Left renal pelvis (tissue), 4 donors: Measurements from ENCODE around the gene ROR1. TPM values are rescaled to one million over a fixed set of nuclear protein-coding genes. Genes with fewer than 3 reads are reported as not detected.
"Not testable (repeated sequence)": the region's sequence is repeated elsewhere in the genome, so short reads cannot be mapped to it uniquely, and the experiment has no call there.

Source experiments
- DNase-seq, 4 donors: peaks; one replicate each; pipeline ENCODE4 v3.0.0-alpha.2; 2013; ENCODE audit warnings: low read depth in 4 of 4, low spot score in 3 of 4
- polyA plus RNA-seq, 4 donors: library from polyadenylated mRNA; unstranded; fragments of 120-200 nt; gene quantifications; one replicate each; pipeline ENCODE4 v1.2.1, GENCODE V29; 2013; ENCODE audit not compliant: insufficient read length in 4 of 4

Gene ROR1
- polyA plus RNA-seq, 4 donors = 28.2 to 116 (median 39.3) TPM

DNA sequence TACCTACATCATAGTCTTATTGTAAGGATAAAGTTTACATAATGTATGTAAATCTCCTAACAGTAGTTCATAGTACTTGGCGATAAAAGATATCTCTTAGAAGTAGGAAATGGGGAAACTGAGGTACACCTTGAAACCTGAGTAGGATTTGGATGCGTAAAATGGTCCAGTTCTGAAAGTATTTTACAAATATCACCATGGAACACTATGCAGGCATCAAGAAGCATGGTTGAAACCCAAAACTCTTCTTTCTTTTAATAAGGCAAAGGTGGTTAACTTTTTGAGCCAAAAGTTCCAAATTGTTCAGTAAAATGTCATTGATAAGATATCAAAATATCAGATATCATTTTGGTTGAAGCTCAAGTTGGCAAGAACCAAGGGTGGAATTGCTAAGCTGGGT, 46.0 kb downstream of the ROR1 start:
- DNase-seq = no peak

DNA sequence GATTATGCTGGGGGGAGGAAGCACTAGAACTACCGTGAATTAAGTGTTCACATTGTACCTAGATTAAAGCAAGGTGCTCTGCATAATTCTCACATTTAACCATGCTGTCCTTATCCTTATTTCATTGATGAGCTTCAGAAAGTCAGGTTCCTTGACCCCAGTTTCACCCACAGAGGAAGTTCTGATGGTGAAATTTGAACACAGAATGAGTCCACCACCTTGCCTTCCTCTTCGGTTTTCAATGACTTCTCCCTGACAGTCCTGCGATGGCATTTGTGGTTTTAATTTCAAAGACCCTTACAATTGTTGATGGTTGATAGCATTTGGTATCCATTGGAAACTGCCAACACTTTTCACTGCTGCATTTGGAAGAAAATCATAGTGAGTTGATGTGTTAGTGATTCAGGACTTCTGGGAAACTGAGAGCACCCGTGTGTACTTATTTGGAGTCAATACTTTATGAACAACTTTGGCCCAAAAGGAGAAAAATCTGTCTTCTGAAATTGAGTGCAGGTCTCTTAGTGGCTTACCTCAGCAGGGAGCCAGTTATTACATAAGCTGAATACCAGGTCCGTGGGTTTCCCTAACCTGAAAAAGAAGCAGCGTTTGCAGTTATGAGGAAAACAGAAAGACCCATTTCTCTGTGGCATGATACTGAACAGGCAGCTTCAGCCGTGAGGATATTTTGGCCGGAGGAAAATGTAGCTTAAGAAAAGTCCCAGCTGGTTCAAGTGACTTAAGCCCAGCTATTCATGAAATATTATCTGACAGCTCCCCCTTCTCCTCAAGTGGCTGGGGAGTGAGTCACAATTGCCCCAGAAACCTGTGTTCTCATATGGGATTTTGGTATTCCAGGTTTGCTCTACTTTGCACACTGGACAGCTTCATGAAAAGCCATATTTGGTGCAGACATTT, 47.5 kb downstream of the ROR1 start:
- DNase-seq = no peak

DNA sequence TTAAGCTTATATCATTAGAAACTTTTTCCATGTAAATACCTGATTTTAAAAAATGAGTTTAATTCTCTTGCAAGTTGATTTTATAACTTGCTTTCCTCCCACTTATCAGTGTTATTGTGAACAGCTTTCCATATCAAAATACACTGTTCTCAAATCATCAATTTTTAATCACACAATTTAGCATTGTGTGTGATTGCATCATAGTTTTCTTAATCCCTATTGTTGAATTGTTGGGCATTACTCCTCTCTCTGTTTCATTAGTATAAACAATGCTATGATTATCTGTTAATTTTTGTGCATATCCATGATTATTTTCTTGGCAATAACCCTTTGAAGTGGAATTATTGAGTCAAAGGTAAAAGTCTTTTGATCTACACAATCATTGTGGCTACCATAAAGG, 48.7 kb downstream of the ROR1 start:
- no peak for DNase-seq

DNA sequence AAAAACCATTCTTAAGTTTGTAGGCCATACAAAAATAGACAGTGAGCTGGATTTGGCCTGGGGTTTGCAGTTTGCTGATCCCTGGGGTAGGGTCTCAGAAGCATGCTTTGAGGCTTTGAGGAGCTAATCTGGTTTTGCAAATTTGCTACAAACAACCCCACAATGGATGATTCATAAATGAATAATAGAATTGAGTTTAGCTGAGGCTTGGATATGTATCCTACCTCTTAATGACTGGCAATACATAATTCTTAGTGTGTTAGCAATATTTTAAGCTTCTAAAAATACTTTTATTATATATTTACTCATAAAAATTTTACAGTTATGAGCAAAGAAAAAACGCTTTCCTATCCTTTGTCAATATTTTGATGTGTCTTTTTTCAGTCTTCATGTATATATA, 50.6 kb downstream of the ROR1 start:
- DNase-seq = no peak

DNA sequence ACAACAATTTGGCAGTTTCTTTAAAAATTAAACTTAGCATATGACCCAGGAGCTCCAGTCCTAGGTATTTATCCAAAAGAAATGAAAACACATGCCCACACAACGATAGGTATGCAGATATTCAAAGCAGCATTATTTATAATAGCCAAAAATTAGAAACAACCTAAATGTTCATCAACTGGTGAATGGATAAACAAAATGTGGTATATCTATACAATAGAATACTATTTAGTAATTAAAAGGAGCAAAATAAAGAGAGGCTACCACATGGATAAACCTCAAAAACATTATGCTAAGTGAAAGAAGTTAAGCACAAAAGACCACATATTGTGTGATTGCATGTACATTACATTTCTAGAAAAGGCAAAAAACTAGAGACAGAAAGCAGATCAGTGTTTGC, 51.3 kb downstream of the ROR1 start:
- DNase-seq = no peak

DNA sequence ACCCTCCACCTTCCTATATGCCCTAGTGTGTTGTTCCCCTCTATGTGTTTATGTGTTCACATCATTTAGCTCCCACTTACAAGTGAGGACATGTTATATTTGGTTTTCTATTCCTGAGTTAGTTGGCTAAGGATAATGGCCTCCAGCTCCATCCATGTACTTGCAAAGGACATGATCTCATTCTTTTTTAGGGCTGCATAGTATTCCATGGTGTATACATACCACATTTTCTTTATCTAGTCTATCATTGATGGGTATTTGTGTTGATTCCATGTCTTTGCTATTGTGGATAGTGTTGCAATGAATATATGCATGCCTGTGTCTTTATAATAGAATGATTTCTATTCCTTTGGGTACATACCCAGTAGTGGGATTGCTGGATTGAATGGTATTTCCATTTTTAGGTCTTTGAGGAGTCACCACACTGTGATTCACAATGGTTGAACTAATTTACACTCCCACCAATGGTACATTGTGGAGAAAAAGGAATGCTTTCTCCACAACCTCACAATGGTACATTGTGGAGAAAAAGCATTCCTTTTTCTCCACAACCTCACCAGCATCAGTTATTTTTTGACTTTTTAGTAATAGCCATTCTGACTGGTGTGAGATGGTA, 52.5 kb downstream of the ROR1 start:
- not testable (repeated sequence) for DNase-seq

DNA sequence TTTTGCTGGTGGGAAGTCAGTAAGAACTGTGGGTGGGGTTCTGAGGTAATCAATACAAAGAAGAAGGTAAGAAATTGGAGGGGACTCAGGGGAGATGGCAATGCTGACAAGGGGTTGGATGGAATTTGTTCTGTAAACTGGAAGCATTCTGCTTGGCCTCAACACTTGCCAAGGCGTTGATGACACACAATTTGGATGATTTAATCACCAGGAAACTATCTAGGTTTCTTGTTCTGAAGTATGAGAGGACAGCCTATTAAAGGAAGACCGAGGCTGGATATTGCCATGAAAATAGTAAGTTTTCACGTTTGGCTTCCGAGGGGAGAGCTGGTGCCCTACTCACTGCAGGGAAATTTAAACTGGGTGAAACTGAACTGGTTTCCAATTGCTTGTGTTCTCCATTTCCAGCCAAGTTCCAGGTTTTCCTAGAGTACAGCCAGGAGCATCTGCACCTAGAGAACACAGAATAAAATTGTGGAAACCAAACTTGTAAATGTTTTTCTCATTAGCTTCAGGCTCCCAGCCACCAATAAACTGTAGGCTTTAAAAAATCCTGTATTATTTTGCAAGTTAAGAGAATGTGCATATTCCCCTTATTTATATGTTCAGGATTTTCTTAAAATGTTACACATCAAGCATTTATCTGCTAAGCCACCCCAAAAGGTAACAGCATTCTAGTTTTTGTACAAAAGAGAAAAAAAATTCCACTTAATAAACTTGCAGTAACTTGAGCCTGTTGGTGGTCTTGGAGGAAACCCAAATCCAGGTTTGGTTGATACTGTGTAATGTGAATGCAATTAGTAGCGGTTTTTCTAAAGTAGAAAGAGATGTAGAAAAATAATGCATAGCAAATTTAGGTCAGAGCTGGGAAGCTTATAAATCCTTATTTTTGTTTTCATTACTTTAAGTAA, 53.8 kb downstream of the ROR1 start:
- DNase-seq = no peak

DNA sequence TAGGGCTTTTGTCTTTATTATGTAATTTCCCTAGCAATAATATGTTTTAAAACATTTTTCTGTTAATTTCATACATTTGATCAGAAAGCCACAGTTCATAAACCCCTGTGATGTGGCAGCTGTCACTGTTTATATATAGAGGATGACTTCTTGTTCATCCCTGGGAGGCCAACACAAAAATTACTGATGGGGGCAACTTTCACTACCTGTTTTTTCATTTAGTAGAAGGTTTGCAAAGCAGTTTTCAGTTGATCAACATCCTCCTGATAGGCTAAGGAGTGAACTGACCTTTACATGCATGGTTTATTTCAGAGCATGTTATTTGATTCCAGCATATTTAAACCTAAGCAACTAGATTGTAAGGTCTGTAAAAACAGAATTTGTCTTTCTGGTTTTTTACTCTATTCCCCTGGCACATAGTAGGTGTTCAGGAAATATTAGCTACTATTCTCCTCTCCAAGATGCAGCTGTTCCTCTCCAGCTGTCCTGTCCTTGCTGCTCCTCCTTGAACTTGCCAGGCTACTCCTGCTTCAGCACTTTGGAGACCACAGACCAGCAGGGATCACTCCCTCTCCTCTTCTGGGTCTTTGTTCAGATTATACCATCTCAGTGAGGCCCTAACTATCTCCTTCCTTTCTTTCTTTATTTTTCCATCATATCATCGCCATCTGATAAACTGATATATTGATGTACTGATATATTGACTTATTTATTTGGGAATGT, 54.7 kb downstream of the ROR1 start:
- no peak for DNase-seq

DNA sequence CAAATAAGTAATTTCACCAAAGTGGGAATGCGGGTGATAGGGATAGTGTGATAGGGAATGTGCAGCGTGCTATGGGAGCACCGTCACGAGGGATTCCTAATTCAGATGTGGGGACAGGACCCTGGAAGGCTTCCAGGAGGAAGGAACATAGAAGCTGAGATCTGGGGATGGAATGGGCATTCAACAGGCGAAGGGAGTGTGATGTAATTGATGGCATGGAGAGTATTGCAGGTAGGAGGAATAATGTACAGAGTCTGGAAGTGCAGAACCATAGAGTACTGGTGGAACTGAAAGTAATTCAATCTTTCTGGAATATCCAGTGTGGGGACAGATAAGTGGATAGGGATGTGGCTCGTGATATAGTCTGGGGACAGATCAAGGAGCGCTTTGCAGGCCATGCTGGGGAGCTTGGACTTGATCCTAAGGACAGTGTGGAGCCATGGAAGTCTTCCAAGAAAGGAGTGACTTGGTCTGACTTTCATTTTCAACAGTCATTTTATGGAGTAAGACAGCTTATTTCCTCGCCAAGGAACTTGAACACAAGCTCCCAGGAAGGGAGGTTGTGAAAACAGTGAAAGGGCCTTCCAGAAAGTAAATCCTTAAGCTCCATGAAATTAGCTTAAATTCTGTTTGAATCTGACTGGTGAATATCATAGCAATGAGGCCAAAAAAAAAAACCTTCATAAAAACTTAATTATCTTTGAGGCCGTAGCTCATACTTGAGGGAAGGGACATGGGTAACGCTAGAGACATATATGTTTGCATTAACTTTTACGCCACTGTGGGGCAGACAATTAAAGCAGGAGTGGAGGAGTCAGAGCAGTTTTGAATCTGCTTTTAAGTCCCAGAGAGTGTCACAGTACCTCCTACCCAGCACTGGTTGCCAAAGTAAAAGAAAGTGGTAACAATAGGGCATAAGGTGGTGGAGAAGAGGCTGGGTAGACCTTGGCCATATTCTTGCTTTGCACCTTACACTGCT, 55.8 kb downstream of the ROR1 start:
- no peak for DNase-seq

DNA sequence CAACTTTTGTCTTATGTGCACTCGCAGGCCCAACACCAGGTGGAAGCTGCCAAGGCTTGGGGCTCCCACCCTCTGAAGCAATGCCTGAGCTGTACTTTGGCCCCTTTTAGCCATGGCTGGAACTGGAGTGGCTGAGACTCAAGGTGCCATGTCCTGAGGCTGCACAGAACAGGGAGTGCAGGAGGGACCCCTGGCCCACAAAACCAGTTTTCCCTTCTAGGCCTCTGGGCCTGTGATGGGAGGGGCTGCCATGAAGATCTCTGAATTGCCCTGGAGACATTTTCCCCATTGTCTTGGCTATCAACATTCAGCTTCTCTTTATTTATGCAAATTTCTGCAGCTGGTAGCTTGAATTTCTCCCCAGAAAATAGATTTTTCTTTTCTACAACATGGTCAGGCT, 57.6 kb downstream of the ROR1 start:
- no peak for DNase-seq

DNA sequence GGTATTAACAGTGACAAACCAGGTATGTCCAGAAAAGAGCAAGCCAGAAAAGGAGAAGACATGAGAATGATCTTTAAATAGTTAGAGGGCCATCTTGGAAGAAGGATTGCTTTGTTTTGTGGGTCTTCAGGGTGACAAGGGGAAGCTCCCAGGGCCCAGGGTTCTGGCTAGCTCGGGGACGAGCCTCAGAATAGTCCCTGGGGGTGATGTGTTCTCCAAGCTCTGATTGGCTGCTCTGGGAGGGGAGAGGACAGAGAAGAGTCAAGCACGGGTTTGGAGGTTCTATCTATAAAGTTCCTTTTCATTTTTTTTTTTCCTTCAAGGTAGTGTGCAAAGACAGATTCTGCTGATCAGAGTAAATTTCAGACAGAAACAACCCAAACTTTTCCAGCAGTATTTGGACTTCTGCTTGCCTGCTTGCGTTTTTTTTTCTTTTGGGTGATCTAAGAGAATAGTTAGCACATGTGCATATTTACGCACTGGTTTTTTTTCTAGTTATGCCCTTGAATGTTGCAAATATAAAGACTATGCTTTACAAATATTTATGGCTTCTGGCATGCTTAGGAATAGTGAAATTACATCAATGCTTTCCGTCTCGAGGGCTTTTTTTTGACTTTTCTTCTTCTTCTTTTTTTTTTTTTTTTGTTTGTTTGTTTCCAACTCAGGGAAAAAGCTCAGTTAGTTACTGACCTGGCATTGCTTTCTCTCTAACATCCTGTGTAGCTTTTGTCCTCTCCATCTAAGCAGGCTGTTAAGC, 59.7 kb downstream of the ROR1 start:
- DNase-seq = no peak

DNA sequence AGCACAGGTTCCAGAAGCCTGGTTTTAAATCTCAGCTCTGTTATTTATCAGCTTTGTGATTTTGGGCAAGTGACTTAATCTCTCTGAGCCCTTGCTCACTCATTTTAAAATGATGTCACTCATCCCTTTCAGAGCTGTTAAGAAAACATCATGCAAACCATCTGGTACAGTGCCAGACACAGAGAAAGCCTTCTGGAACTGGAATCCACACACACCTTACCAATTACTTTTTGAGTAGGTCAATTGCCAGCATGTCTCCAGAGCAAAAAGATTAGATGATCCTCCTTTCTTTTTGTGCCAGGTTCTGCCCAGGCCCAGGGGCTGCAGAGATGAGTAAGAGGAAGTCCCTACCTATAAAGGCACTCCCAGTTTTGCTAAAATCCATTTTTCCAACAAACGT, 61.3 kb downstream of the ROR1 start:
- no peak for DNase-seq

DNA sequence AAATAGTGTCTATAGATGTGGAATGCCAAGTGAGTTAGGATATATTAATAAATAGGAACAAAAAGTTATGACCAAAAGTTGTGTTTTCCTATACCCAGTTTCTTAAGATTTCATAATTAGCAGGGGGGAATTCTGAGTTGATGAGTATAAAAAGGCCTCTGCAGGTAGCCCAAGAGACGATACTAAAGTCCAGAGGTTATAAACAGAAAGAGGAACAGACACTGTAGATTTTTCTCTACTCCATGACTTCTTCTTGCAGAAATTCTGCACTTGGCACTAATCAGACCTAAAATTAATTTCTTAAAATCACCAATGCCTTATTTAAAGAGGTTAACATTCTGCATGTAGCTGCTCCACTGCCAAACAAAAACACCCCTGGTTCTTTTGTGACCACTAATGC, 62.6 kb downstream of the ROR1 start:
- no peak for DNase-seq

DNA sequence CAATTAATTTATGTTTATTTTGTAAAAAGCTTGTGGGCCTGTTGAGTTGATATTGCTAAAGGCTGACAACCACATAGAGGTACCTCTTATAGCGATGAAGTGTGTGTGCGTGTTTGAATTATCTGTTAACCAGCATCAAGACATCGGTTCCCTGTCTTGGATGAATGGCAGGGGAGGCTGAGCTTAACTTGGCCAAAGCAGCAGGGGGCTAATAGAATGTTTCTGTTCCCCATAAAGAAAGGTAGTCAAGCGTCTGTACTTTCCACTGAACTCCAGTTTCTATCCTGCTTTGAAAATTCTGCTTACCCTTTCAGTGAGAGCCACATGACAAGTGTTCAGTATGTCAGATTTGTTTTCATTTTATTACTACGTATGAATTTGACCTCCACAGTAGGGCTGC, 63.0 kb downstream of the ROR1 start:
- no peak for DNase-seq

DNA sequence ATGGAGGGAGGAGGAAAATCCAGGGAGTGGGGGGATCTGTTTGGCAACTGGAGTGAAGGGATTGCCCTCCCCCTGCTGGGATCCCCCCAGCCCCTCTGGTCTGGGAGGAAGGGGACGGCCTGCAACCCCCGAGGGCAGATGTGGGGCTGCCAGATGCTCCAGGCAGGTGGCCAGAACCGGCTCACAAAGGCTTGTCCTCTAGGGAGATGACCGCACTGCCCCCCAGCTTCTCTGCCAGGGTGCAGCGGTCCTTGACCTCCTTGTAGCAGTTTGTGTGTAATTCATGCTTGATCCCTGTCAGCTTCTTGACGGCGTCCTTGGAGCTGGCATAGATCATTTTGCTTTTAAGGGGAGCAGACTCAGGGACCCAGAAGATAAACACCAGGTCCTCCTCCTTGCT, 69.2 kb downstream of the ROR1 start:
- no peak for DNase-seq

DNA sequence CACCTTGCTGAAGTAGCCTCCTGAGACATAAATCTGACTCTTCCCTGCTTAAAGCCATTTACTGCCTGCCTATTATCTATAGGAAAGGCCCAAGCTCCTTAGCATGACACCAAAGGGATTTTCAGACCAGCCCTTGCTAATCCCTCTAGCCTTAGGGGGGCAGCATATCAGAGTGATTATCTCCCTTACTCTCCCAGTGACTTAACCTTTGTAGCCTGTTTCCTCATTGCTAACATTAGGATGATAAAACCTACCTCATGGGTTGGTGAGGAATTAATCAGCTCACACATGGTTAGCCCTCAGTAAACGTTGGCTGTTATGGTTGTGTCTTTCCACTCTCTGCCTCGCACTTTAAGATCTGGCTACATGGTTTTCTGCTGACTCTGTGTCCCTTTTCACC, 70.1 kb downstream of the ROR1 start:
- no peak for DNase-seq

DNA sequence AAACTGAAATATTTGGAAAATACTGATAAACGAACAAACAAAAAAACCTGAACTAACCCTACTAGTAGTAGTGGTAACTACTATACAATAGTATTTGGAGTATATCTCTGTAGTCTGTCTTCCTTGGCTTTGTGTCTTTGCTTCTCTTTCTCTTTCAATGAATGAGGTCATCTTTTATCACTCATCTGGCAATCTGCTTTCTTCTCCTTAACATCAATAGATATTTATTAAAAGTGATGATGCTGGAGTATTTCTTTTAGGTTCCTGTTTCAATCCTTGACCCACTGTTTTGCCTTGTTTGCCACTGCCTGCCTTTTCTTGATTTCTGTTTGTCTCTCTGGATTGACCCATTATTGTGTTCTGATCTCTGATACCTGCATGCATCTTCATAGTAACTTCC, 71.5 kb downstream of the ROR1 start:
- no peak for DNase-seq

DNA sequence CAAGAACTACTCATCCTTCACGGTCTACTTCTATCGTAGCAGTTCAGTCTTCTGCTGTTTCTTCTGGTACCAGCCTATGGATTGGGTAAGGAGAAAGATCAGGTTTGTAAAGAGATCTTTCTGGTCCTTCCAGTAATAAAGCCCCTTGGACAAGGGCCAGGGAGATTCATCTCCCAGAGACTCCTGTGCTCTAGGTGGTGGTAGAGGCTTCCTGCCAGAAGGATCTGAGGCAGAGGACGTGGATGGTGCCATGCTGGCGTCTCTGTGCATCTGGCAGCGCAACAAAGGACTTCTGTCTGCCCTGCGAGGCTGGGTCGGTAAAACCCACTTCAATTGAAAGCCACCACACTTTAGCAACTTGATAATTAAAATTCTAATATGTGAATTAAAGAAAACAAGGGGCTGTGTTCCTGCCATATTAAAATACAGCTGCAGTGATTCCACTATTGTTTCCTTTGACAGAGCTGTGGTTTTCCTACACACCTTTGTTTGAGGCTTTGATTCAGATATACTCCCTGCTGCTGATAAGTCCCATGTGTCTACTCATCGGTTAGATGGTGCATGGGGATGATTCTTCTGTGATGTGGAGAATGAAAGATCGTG, 73.6 kb downstream of the ROR1 start:
- no peak for DNase-seq
